GM19240 (cell line): ENCODE data around the gene STOML1.
A peak's percentile ranks its signal among the peaks of the same experiment; 100 is the strongest.
"Not testable (repeated sequence)": the region's sequence is repeated elsewhere in the genome, so short reads cannot be mapped to it uniquely, and the experiment has no call there.

Experiments
- DNase-seq: peaks from one replicate; pipeline ENCODE4 v3.0.0; 2011; ENCODE audit warnings: low spot score; ENCODE audit not compliant: insufficient read length

STOML1 gene

DNA sequence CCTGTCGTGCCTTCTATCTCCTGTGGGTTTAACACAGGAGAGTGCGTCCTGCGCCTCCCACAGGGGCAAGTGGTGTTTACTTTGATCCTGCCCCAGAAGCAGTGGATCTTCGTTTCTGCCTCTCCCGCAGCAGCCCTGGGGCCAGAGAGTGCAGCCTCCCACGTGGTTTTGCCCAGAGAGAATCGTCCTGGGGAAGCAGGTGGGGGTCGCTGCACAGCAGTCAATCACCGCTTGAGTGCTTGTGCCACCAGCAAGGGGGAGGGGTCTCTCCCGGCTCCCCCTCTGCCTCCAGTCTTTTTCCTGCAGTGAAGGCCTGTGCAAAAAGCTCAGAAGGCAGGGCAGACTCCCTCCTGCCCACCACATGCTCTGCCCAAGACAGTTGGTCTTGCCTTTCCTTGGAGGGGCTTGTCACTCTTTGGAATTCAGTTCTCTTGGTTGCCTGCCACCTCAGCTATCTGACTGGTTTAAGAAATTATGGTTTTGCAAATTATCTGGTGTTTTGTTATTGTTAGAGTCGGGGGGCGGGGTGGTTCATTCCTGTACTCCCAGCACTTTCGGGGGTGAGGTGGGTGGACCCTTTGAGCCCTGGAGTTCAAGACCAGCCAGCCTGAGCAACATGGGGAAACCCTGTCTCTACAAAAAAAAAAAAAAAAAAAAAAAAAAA lies 26.9 kb downstream of the STOML1 start:
- no peak for DNase-seq

DNA sequence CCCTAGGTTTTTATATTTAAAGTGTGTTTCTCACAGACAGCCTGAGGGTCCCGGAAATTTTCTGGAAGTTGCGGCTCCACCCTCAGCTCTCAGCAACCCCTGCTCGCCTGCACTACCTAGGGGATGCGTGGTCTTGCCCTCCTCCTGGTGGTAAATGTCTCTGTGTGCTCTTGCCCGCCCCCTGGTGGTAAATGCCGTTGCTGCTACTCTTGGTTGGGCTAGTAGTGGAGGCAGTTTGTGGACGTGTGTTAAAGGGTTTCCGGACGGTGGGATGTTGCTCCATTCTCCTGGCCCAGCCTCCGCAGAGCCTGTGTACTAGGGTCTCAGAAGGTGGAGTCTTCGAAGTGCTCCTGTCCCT lies 27.4 kb downstream of the STOML1 start:
- peak; percentile 72 for DNase-seq

DNA sequence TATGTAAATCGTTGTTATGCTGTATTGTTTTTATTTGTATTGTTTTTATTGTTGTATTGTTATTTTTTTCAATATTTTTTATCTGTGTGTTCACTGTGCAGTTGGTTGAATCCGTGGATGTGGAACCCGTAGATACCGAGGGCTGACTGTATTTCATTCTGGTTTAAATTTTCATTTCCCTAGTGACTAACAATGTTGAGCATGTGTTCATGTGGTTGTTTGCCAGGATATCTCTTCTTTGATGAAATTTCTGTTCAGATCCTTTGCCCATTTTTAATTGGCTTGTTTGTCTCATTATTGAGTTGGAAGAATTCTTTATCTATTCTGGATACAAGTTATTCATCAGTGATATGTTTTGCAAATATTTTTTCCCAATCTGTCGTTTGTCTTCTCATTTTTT lies 29.7 kb downstream of the STOML1 start:
- DNase-seq: no peak

DNA sequence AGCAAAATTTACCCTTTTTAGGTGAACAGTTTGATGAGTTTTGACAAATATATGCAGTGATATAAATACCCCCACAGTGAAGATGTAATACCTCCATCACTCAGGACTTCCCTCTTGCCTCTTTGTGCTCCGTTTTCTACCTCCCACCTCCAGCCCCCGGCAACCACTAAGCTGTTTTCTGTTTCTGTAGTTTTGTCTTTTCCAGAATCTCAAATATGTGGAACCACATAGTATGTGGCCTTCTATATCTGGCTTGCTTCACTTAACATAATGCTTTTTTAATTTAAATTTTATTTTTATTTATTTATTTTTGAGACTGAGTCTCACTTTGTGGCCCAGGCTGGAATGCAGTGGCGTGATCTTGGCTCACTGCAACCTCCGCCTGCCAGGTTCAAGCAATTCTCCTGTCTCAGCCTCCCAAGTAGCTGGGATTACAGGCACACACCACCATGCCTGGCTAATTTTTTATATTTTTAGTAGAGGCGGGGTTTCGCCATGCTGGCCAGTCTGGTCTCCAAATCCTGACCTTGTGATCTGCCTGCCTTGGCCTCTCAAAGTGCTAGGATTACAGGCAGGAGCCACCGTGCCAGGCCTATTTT lies 31.5 kb downstream of the STOML1 start:
- DNase-seq: not testable (repeated sequence)

DNA sequence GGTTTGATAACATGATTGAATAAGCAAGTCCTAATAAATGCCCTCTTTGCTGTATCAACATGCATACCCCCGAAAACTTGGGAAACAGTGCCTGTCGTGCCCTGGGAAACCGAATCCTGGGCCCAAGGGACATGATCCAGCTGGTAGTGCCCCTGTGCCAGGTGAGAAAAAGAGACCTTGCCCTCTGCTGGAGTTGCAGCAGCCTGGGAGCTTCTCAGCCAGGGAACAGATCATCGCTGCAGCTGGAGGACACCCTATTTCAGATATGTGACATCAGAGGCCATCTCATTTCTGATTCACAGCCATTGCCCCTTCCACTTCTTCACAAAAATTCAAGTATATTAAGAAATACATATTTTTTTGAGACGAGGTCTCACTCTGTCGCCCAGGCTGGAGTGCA lies 32.3 kb downstream of the STOML1 start:
- DNase-seq: no peak

DNA sequence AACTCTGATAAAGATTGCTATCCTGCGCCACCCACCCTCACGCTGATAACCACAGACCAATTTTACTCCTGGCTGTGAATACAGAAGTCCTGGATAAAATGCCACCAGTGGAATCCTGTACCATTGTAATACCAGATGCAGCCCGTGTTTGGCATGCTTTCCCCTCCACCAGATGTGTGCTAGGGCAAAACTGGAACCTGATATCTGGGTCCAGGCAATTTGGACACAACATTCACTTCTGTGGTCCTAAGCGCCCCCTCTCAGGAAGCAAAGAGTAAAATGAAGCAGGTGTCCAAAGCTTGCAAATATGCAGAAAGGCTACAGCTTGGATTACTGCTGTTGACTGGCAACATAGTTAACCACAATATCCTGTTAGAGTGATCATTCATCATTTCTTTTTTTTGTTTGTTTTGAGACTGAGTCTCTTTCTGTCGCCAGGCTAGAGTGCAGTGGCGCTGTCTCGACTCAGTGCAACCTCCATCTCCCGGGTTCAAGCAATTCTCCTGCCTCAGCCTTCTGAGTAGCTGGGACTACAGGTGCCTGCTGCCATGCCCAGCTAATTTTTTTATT lies 33.0 kb downstream of the STOML1 start:
- no peak for DNase-seq

- no peak for DNase-seq
Measured at GRCh38 chr15:73957785-73958184, 34.3 kb downstream of the STOML1 start.

- DNase-seq: no peak
Measured at GRCh38 chr15:73957276-73957675, 34.8 kb downstream of the STOML1 start.

GRCh38 chr15:73956743-73957135 lies 35.4 kb downstream of the STOML1 start:
- DNase-seq: no peak

GRCh38 chr15:73955861-73956742 lies 36.0 kb downstream of the STOML1 start:
- no peak for DNase-seq

GRCh38 chr15:73955326-73955725 lies 36.8 kb downstream of the STOML1 start:
- DNase-seq: no peak

- DNase-seq: no peak
Measured at GRCh38 chr15:73954188-73955145, 37.6 kb downstream of the STOML1 start.

DNA sequence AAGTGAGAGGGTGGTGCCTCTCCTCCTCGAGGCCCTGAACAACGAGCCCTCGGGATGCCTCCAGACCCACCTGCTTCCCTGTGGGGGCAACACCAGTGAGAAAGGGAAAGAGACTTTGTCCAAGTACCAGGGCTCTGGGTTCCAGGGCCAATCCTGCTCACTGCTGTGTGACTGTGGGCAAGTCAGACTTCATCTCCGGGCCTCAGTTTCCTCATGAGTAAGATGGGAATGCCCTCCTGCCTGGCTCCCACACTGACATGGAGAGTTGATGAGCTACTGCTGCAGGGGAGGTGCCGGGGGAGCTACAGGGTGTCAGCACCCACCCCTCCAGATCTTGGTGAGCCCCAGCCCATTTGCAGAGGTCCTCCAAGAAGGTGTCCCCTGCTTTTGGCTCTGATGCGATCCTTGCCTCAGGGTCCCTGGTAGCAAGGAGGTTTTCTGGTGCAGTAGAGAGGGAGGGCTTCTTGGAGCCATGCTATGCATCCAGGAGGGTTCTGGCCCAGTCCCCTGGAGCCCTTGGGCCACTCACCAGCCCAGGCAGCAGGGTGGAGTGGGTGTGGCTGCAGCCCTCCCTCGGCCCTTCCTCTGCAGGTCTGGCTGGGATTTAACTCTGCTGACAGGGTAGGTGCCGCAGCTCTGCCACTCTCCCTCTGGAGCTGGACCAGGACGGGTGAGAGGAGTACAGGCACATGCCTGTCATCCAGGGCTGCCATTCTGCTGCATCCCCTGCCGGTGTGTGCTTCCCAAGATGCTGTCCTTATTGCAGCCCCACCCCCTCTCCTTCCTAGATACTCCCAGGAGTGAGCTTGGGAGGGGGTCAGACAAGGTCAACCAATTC lies 39.0 kb downstream of the STOML1 start:
- DNase-seq: no peak

DNA sequence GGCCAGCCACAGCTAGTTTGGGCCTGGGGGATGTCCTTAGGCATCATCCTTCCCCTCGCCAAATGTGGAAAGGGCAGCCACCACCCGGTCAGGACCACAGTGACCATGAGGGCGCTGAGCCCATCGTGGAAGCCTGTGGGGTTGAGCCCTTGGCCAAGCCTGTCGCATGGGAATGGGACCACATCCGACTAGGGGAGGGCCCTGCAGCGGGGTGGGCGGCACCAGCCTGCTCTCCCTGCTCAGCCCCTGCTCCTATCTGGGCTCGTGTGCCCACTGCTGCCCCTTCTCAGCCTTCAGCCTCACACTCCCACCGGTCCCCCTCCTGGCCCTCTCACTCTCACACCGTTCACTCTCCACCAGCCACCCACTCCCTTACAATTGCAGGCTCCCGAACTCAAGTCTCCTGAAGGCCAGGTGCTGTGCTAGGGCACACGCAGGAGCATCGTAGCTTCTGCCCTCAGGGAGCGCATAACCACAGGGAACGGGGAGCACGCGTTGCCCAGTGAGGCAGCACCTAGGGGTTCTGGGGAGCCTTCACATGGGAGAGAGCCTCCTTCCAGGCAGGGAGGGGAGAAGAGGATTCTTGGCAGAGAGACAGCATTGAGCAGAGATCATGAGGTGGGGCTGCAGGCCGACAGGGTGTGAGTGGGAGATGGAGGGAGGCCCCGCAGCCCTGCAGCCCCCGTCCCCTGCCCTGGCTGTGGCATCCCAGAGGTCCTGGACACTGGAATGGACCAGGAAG lies 39.8 kb downstream of the STOML1 start:
- DNase-seq: no peak

DNA sequence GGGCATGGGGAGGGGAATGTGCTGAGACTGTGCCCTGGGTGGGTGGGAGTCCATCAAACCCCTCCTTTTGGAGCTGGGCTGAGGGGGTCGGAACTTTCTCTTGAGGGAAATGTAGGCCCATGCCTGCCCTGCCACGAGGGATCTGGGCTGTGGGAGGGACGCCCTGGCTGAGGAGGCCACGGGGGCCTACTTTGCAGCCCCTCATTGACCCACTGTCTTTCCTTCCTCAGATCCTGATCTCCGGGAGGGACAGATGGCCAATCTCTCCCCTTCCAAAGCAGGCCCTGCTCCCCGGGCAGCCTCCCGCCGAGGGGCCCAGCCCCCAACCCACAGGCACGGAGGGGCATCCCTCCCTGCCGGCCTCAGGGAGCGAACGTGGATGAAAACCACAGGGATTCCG lies 40.5 kb downstream of the STOML1 start:
- no peak for DNase-seq

DNA sequence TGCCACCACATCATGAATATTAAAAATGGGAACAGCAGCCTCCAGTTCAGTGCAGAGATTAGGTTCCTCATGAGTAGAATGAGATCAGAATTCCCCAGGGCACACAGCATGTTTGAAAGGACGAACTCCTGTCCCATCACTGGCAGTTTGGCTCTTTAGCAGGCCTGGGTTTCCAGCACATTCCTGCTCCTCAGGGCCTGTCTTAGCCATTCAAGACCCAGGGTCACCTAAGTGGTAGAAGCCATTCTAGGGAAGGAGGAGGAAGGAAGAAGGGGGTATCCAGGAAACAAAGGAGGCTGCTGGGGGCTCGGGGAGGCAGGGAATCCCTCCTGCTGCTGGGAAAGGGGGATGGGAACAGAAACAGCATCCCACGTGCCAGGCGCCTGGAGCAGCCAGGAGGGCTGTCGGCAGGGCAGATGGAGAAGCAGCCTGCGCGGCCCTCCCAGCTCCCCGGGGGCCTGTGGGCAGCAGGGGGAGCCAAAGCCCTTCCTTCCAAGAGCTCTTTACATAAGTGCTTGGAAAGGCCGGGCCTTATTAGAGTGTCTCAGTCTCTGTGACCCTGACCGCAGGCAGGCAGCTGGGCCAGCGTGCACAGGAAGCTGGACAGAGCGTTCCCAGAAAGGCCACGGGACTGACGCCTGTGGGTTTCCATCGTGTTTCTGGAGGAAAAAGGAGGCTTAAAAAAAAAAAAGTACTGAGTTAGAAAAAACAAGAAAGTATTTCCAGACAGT lies 41.1 kb downstream of the STOML1 start:
- DNase-seq: peak; percentile 59

DNA sequence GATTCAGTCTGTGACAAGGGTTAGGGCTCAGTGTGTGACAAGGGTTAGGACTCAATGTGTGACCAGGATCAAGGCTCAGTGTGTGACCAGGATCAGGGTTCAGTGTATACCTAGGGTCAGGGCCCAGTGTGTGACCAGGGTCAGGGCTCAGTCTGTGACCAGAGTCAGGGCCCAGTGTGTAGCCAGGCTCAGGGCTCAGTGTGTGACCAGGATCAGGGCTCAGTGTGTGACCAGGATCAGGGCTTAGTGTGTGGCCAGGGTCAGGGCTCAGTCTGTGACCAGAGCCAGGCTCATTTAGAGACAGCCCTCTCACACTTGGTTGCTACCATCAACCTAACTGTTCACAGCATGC lies 41.6 kb downstream of the STOML1 start:
- DNase-seq: no peak

DNA sequence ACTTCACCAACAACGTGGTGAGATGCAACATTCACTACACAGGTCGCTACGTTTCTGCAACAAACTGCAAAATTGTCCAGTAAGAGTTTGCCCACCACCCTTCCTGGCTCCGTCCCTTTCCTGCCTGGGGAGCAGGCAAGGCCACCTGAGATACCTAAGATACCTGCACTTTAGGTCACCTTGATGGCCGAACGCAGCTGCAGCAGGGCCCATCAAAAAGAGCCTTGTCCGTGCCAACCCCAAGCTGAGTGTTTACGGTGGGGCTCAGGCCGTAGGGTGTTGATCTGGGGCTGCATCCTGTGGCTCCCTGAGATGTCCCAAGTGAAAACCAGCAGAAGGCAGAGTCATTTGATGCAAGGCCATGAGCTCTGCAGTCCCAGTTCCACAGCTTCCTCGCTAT lies 42.6 kb downstream of the STOML1 start:
- DNase-seq: no peak

- DNase-seq: no peak
Measured at GRCh38 chr15:73948982-73949381, 43.1 kb downstream of the STOML1 start.
